GM12872 (cell line): ENCODE data around the gene SGCD.

Experiments used
- TF ChIP-seq, protein P1 (sequence below): IDR thresholded peaks from 3 replicates; pipeline ENCODE4 v1.5.1; 2011; ENCODE audit warnings: low read depth, mild to moderate bottlenecking, low read length, moderate library complexity; ENCODE audit not compliant: insufficient read depth

Gene SGCD

DNA sequence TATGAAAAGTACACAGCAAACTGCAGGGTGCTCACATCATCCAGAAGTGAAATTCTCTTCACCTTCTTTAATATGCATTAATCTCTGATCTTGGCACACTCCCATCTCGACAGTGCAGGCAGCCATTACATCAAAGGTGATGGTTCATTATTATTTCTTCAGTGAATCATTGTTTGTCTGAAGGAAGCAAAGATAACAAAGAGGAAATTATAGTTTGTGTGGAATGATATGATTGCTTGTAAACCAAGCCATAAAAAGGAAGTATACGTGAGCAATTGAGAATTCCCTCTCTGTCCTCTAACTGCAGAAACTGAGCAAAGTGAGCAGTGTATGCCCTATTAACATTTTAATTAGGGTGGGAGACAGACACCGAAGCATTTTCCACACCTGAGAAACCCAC is 351.5 kb downstream of the SGCD start:
- TF ChIP-seq, protein P1, sequence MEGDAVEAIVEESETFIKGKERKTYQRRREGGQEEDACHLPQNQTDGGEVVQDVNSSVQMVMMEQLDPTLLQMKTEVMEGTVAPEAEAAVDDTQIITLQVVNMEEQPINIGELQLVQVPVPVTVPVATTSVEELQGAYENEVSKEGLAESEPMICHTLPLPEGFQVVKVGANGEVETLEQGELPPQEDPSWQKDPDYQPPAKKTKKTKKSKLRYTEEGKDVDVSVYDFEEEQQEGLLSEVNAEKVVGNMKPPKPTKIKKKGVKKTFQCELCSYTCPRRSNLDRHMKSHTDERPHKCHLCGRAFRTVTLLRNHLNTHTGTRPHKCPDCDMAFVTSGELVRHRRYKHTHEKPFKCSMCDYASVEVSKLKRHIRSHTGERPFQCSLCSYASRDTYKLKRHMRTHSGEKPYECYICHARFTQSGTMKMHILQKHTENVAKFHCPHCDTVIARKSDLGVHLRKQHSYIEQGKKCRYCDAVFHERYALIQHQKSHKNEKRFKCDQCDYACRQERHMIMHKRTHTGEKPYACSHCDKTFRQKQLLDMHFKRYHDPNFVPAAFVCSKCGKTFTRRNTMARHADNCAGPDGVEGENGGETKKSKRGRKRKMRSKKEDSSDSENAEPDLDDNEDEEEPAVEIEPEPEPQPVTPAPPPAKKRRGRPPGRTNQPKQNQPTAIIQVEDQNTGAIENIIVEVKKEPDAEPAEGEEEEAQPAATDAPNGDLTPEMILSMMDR, result no peak

GRCh38 chr5:156680831-156681230 is 353.9 kb downstream of the SGCD start:
- TF ChIP-seq, protein P1, result no peak

GRCh38 chr5:156681265-156681664 is 354.3 kb downstream of the SGCD start:
- TF ChIP-seq, protein P1, result no peak

DNA sequence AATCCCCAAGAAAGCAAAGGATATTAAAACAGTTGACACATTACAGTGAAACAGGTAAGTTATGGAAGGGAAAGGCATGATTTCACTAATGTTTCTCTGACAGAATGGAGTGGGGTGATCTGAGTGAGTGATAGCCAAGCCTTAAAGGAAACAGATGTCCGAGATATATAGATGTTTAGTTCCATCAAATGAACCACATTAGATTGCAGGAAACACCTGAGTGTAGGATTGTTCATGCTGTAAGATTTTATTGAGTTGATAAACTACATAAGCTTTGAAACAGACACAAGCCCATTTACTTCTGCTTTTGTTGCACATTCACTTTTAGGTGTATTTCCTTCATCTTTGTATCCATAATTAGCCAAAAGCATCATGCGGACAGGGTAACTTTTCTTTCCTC is 356.0 kb downstream of the SGCD start:
- TF ChIP-seq, protein P1, result no peak

GRCh38 chr5:156683509-156683908 is 356.5 kb downstream of the SGCD start:
- TF ChIP-seq, protein P1, result no peak

DNA sequence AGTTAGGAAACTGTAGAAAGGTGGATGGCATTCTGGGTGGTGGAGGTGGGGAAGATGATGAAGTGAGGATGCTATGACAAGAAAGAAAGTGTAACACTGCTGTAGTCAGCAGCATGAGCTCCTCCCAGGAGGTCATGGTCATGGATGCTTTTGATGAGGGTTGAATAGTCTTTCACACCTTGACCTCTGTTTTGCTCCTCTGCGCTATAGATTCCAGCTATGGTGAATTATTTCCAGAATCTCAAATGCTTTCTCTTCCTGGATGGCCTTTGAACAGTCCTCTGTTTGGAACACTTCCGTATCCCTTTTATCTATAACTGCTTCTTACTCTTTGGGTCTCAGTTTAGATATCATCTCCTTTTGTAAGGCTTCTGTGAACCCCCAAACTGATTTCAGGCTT is 357.3 kb downstream of the SGCD start:
- TF ChIP-seq, protein P1, result no peak

GRCh38 chr5:156685481-156685880 is 358.5 kb downstream of the SGCD start:
- TF ChIP-seq, protein P1, result no peak

DNA sequence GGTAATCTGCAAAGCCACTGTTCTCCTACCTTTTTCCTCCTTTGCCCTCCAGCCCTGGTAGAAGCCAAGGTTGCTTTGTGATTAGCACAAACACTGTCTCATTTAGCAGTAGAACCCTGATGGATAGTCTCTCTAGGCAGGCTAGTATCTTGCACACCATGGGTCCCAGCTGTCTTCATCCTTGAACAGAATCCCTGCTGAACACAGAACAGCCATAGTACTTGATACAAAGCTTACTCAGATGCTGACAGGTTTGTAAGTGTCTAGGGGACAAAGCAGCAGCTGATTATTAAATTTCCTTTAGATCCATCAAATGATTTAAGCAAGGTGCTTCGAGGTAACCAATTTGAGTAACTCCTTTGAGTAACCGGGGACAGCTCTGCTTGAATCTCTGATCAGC is 359.4 kb downstream of the SGCD start:
- TF ChIP-seq, protein P1, result no peak
